ENCODE measurements around the gene NEIL1.
"Not testable (repeated sequence)": the region's sequence is repeated elsewhere in the genome, so short reads cannot be mapped to it uniquely, and the experiment has no call there.

Gene NEIL1

GRCh38 chr15:75346796-75347221 is at the start of gene NEIL1:
NEIL1 (plus strand) TSS chr15:75347039; CDS start chr15:75348906, 1,867 bp downstream.
- DNase-seq, result no peak

GRCh38 chr15:75298541-75299310 is 48.1 kb upstream of the NEIL1 start:
- DNase-seq, result not testable (repeated sequence)

DNA sequence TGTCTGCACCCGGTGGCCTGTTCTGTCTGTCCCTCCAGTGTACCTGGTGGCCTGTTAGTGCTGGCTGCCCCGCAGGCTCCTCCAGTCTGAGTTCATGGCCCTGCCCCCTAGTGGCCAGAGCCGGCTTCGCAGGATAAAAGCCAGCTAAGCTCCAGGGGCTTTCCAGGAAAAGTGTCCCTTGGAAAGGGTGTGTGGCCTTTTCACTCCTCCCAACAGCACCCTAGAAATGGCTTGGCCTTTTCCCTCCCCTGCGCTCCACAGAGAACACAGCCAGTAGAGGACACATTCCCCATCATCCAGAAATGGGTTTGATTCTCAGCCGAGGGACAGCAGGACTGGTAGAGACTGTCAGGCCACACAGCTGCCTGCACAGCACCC is 47.5 kb upstream of the NEIL1 start:
- DNase-seq, result not testable (repeated sequence)

- not testable (repeated sequence) for DNase-seq
Measured at GRCh38 chr15:75300026-75300425, 46.8 kb upstream of the NEIL1 start.

GRCh38 chr15:75302318-75302717 is 44.5 kb upstream of the NEIL1 start:
- DNase-seq, result no peak

DNA sequence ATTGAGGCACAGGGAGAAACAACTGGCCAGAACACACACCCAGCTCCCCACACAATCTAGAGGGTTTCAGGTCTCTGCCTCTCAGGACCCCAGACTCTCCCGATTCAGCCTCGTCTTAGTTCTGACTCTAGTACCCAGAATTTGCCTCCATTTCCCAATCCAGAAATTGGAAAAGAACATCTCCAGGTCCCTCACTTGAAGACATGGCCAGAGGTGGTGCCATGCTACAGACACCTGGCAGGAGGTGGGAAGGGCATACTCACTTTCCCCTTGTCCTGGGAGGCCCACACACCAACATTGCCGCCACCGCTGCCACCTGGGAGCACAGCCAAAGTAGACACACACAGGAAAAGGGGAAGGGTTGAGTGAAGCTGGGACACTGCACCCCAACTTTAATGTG is 44.1 kb upstream of the NEIL1 start:
- not testable (repeated sequence) for DNase-seq

DNA sequence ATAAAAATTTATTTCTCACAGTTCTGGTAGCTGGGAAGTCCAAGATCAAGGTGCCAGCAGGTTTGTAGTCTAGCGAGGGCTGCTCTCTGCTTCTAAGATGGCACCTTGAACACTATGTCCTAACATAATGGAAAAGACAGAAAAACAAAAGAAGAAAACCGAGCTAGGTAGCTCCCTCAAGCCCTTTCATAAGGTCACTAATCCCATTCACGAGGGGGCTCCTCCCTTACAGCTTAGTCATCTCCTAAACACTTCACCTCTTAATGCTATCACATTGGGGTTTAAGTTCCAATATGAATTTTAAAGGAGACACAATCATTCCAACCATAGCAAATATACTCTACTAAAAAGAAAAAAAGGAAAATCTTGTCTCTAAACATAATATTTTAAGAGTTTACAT is 40.7 kb upstream of the NEIL1 start:
- no peak for DNase-seq

DNA sequence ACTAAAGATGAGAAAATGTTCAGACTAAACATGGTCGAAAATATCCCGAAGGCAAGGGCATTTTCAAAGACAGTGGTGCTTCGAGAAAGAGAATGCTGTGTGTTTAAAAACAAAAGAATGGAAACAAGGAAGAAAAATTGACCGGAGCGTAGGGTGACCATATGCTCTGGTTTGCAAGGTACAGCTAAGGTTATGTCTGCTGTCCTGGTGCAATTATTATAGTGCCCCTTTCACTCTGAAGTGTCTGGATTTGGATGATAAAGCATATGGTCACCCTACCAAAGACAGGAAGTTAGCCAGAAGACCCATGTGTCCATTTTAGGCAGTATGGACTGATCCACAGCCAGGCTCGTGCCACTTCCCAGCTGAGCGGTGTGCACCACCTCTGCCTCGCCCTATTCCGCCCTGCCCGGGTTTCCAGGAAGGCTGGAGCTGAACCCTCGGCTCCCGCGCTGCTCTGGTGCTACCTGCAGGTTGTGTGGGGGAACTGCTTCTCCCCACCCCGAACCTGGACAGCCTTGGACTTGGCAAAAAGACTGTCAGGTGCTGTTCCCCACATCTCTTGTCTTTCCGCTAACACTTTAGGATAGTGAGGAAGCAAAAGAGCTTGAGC is 39.0 kb upstream of the NEIL1 start:
- no peak for DNase-seq

DNA sequence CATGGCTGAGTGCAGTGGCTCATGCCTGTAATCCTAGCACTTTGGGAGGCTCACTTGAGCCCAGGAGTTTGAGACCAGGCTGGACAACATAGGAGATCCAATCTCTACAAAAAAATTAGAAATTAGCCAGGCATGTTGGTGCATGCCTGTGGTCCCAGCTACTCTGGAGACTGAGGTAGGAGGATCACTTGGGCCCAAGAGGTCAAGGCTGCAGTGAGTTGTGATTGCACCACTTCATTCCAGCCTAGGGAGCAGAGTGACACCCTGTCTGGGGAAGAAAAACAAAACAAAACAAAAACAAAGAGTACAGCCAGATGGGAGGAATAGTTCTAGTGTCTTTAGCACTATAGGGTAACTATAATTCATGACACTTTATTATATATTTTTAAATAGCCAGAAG is 37.1 kb upstream of the NEIL1 start:
- no peak for DNase-seq

DNA sequence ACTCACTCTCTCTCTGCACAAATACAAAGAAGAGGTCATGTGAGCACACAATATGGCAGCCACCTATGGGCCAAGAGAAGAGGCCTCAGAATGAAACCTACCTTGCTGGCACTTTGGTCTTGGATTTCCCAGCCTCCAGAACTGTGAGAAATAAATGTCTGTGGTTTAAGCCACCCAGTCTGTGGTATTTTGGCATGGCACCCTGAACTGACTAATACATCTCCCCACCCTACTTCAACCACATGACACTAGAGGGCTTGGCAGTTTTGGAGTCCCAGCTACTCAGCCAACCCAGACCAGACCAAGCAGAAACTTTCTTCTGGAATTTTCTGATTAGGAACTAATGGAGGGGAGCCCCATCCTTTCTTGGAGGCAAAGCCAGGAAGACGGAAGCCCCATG is 34.3 kb upstream of the NEIL1 start:
- not testable (repeated sequence) for DNase-seq

GRCh38 chr15:75313116-75313845 is 33.6 kb upstream of the NEIL1 start:
- no peak for DNase-seq

DNA sequence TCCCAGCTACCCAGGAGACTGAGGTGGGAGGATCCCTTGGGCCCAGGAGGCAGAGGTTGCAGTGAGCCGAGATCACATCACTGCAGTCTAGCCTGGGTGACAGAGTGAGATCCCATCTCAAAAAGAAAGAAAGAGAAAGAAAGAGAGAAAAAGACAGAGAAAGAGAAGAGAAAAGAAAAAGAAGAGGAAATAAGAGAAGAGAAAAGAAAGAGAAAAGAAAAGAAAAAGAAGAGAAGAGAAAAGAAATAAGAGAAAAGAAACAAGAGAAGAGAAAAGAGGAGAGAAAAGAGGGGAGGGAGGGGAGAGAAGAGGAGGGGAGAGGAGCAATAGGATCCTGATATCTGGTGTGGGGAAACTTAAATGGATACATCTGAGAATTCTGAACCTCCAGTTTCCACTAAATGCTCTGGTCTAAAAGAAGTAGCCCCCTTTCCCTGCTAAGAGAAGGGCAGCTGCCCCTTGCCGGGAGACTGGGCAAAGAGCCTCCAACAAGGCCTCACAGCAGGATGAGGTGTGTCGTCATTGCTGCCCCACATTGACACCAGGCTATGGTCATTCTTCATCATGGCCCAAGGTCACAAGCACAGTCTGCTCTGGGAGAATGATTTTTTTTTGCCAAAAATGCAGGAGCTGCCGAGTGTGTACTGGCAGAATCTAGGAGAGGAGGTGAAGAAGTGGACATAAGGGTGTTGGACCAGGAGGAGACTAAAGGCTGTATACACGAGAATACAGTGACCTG is 32.1 kb upstream of the NEIL1 start:
- no peak for DNase-seq

DNA sequence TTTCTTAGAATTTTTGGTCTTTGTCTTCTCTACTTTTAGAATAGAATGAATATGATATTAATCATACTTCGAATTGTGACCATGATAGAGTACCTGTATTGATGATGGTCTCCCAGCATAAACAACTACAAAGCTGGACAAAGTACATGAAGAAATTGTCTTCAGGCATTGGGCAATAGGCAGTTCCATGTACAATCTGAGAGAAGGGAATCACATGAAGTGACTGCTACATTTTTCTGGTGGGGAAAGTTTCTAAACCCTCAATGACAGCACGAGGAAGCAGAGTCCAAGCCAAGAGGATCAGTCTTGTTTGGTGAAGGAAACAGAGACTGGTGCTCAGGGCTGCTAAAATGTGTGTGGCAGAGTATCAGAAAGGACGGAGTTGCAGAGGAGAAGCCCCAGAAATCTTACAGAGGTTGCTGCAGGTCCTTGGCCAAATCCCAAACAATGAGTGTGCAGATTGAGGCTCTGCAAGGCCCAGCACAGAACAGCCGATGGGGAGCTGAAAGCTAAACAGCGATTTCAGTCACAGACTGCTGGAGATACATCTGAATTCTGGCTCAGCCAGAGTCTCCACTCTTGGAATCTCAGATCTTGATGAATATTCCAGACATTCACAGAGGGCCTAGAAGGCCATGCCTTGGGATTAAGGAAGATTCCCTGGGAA is 27.5 kb upstream of the NEIL1 start:
- DNase-seq, result not testable (repeated sequence)

DNA sequence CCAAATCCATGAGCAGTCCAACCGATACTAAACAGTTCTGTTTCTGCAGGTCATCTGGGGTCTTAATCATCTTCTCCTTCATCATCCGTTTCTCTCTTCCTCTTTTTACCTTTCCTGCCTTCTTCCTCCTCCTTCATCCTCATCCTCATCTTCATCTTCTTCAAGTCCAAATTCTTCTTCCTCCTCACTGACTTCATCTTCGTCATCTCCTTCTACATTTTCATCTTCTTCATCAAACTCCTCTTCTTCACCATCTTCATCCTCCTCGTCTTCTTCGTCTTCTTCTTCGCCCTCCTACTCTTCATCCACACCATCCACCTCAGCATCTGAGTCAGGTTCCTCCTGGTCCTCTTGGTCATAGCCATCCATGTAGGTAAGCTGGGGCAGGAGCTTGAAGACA is 25.1 kb upstream of the NEIL1 start:
- DNase-seq, result no peak

DNA sequence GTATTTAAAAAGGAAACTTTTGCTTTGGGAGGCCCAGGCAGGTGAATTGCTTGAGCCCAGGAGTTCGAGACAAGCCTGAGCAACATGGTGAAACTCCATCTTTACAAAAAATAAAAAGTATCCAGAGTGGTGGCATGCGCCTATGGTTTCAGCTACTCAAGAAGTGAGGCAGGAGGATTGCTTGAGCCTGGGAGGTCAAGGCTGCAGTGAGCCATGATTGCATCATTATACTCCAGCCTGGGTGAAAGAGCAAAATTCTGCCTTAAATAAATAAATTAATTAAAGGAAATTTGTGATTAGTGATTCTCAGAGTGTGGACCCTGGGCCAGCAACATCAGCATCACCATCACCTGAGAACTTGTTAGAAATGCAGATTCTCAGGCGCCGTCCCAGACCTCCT is 20.9 kb upstream of the NEIL1 start:
- DNase-seq, result no peak

DNA sequence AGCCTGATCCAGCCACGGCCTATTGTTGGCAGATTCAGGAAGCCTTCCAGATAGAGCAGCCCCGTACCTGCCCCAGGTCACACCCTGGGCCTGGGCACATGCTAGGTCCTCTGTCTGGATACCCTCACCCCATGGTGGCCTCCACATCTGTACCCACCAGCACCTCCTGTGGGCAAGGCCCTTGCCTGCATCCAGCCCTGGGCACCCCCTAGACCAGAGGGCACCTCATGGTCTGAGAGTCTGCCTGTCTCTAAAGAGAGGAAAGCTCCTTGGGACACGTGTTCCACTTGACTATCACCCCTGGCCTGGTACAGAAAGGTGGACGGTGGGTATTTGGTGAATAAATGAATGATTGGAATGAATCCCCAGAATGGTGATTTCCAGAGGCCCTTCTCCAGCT is 19.8 kb upstream of the NEIL1 start:
- DNase-seq, result no peak

DNA sequence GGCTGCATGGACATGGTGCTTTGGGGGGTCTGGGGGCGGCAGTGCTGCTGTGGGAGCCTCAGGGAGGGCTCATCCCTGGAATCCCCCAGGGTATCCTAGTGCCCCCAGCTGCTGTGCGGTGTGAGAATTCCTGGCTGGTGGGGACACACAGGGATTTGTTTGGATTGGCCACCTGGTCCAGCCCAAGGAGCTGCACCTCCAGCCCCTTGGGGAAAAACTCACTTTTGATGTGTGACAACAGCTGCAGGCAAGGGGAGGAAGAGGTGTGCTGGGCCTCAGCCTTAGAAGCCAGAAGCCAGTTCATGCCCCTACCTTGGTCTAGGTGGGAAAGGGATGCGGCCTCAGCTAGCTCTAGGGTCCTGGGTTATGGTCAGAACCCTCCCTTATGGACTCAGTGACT is 19.3 kb upstream of the NEIL1 start:
- no peak for DNase-seq

- DNase-seq, result no peak
Measured at GRCh38 chr15:75328493-75329314, 18.1 kb upstream of the NEIL1 start.

DNA sequence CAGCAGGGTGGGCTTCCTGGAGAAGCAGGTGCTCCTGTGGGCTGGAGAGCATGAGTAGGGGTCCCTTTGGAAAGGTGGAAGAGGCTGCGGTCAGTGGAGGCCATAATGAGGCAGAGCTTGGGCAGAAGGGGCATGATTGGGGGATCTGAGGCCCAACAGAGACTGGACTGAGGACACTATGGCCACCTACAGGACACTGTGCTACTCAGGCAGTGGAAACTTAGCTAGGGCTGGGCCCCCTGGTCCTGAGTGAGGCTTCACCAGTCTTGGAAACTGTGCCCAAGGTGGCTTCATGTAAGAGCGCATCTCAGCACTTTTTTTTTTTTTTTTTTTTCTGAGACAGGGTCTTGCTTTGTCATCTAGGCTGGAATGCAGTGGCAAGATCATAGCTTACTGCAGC is 17.3 kb upstream of the NEIL1 start:
- no peak for DNase-seq

GRCh38 chr15:75332093-75332492 is 14.7 kb upstream of the NEIL1 start:
- not testable (repeated sequence) for DNase-seq

GRCh38 chr15:75333654-75334419 is 13.0 kb upstream of the NEIL1 start:
- not testable (repeated sequence) for DNase-seq
